CD4-positive, alpha-beta T cell treated with Interleukin-4 for 1 hour (primary cell): ENCODE measurements around the gene SLC23A2.

Experiments
- DNase-seq, 2 donors: peaks; one replicate each; pipeline ENCODE4 v3.0.0-alpha.2; 2020 to 2022

SLC23A2 gene

GRCh38 chr20:4962241-4962855 is 39.0 kb downstream of the SLC23A2 start:
- peak; percentile 42 to 49 for DNase-seq

- DNase-seq: peak; percentile 41 to 46
Measured at GRCh38 chr20:4961746-4962145, 39.6 kb downstream of the SLC23A2 start.

GRCh38 chr20:4959592-4959991 is 41.7 kb downstream of the SLC23A2 start:
- DNase-seq: no peak

- no peak for DNase-seq
Measured at GRCh38 chr20:4957939-4958362, 43.4 kb downstream of the SLC23A2 start.

- no peak for DNase-seq
Measured at GRCh38 chr20:4957187-4957586, 44.1 kb downstream of the SLC23A2 start.

GRCh38 chr20:4956200-4956810 is 45.0 kb downstream of the SLC23A2 start:
- peak in 1 of 2 donors; percentile 74 for DNase-seq

GRCh38 chr20:4953881-4954280 is 47.4 kb downstream of the SLC23A2 start:
- no peak for DNase-seq

- DNase-seq: no peak
Measured at GRCh38 chr20:4952229-4952628, 49.1 kb downstream of the SLC23A2 start.

- no peak for DNase-seq
Measured at GRCh38 chr20:4951299-4951698, 50.0 kb downstream of the SLC23A2 start.

GRCh38 chr20:4950841-4951240 is 50.5 kb downstream of the SLC23A2 start:
- DNase-seq: no peak

- no peak for DNase-seq
Measured at GRCh38 chr20:4950437-4950836, 50.9 kb downstream of the SLC23A2 start.

GRCh38 chr20:4949833-4950178 is 51.5 kb downstream of the SLC23A2 start:
- DNase-seq: peak; percentile 40 to 60

- DNase-seq: no peak
Measured at GRCh38 chr20:4947817-4948559, 53.3 kb downstream of the SLC23A2 start.

GRCh38 chr20:4946986-4947385 is 54.3 kb downstream of the SLC23A2 start:
- no peak for DNase-seq

- no peak for DNase-seq
Measured at GRCh38 chr20:4946585-4946984, 54.7 kb downstream of the SLC23A2 start.

GRCh38 chr20:4944518-4945313 is 56.6 kb downstream of the SLC23A2 start:
- no peak for DNase-seq

- DNase-seq: no peak
Measured at GRCh38 chr20:4942331-4942730, 59.0 kb downstream of the SLC23A2 start.

- no peak for DNase-seq
Measured at GRCh38 chr20:4937407-4938319, 63.6 kb downstream of the SLC23A2 start.

GRCh38 chr20:4936851-4937406 is 64.4 kb downstream of the SLC23A2 start:
- DNase-seq: no peak

GRCh38 chr20:4936392-4936850 is 64.9 kb downstream of the SLC23A2 start:
- DNase-seq: no peak

- DNase-seq: no peak
Measured at GRCh38 chr20:4932061-4932460, 69.2 kb downstream of the SLC23A2 start.
